NCI-H524 (cell line): ENCODE measurements around the gene TUBB2B.
"Not testable (repeated sequence)": the region's sequence is repeated elsewhere in the genome, so short reads cannot be mapped to it uniquely, and the experiment has no call there.

Experiments used
- DNase-seq, 2 experiments: peaks; one replicate each; lab custom pipeline; 2025; lab: John Stamatoyannopoulos, UW

Gene TUBB2B

GRCh38 chr6:3258201-3258600, 30.7 kb upstream of the TUBB2B start:
- DNase-seq: no peak

GRCh38 chr6:3253597-3253961, 26.1 kb upstream of the TUBB2B start:
- no peak for DNase-seq

- no peak for DNase-seq
These were observed 25.6 kb upstream of the TUBB2B start for GRCh38 chr6:3252861-3253596.

GRCh38 chr6:3252369-3252768, 24.9 kb upstream of the TUBB2B start:
- no peak for DNase-seq

- peak; percentile 59 to 79 for DNase-seq
These were observed 24.2 kb upstream of the TUBB2B start for GRCh38 chr6:3251462-3252314.

- DNase-seq: no peak
These were observed 22.8 kb upstream of the TUBB2B start for GRCh38 chr6:3250231-3250675.

GRCh38 chr6:3249821-3250220, 22.4 kb upstream of the TUBB2B start:
- no peak for DNase-seq

- DNase-seq: no peak
These were observed 20.0 kb upstream of the TUBB2B start for GRCh38 chr6:3247255-3248146.

GRCh38 chr6:3245216-3245615, 17.8 kb upstream of the TUBB2B start:
- DNase-seq: no peak

- not testable (repeated sequence) for DNase-seq
These were observed 17.3 kb upstream of the TUBB2B start for GRCh38 chr6:3244832-3245161.

GRCh38 chr6:3244003-3244831, 16.8 kb upstream of the TUBB2B start:
- no peak for DNase-seq

GRCh38 chr6:3242768-3243167, 15.3 kb upstream of the TUBB2B start:
- DNase-seq: no peak

GRCh38 chr6:3241745-3242144, 14.3 kb upstream of the TUBB2B start:
- DNase-seq: not testable (repeated sequence)

GRCh38 chr6:3240595-3240994, 13.1 kb upstream of the TUBB2B start:
- DNase-seq: no peak

GRCh38 chr6:3239110-3239830, 11.8 kb upstream of the TUBB2B start:
- DNase-seq: no peak

- DNase-seq: no peak
These were observed 10.6 kb upstream of the TUBB2B start for GRCh38 chr6:3237761-3238662.

GRCh38 chr6:3236005-3236404, 8.6 kb upstream of the TUBB2B start:
- DNase-seq: no peak

- DNase-seq: no peak
These were observed 8.0 kb upstream of the TUBB2B start for GRCh38 chr6:3235486-3235885.

- no peak for DNase-seq
These were observed 6.5 kb upstream of the TUBB2B start for GRCh38 chr6:3233904-3234303.

GRCh38 chr6:3233321-3233720, 5.9 kb upstream of the TUBB2B start:
- DNase-seq: peak in 1 of 2 experiments; percentile 5
